Calu3 (cell line): Measurements from ENCODE around the gene OR5AU1. TPM values are rescaled to one million over a fixed set of nuclear protein-coding genes. Genes with fewer than 3 reads are reported as not detected.

Source experiments
- BruUV-seq: library from RNA; stranded (reverse); fragments of 400-500 nt; replicated peaks from 2 replicates; lab custom pipeline; 2021; lab: Mats Ljungman, UMichigan
- CTCF ChIA-PET: fragments of 300-600 bp; sonication (Branson Sonifier 250); formaldehyde crosslinking; loops from one replicate; lab custom pipeline; 2022; ENCODE audit warnings: antibody characterized with exemption; lab: Charles Lee
- DNase-seq: peaks from one replicate; pipeline ENCODE4 v3.0.0; 2022
- H3K27ac Mint-ChIP-seq: one replicate; pipeline ENCODE4 v1.8.0; 2022; ENCODE audit warnings: mixed read lengths; ENCODE audit not compliant: unreplicated experiment
- H3K27me3 Mint-ChIP-seq: one replicate; pipeline ENCODE4 v1.8.0; 2022; ENCODE audit warnings: mixed read lengths; ENCODE audit not compliant: unreplicated experiment
- H3K36me3 Mint-ChIP-seq: one replicate; pipeline ENCODE4 v1.8.0; 2022; ENCODE audit warnings: mild to moderate bottlenecking, moderate library complexity, mixed read lengths; ENCODE audit not compliant: insufficient read depth, unreplicated experiment
- H3K4me1 Mint-ChIP-seq: one replicate; pipeline ENCODE4 v1.8.0; 2022; ENCODE audit warnings: mild to moderate bottlenecking, low read depth, mixed read lengths; ENCODE audit not compliant: unreplicated experiment
- H3K4me3 Mint-ChIP-seq: one replicate; pipeline ENCODE4 v1.8.0; 2022; ENCODE audit warnings: mild to moderate bottlenecking, low read depth, moderate library complexity, mixed read lengths; ENCODE audit not compliant: unreplicated experiment
- H3K9me3 Mint-ChIP-seq: one replicate; pipeline ENCODE4 v1.8.0; 2022; ENCODE audit warnings: low read depth, mixed read lengths; ENCODE audit not compliant: unreplicated experiment
- CTCF ChIP-seq: fragments of 200-600 bp; IDR thresholded peaks from one replicate; pipeline ENCODE4 v1.8.0; 2022; ENCODE audit warnings: antibody characterized with exemption; ENCODE audit not compliant: unreplicated experiment
- intact Hi-C: fragments of 100-400 bp; cut with micrococcal nuclease; formaldehyde crosslinking; loops from one replicate; pipeline ENCODE4 v1.10.0; 2022; ENCODE audit not compliant: unreplicated experiment
- total RNA-seq: library from RNA; stranded (reverse); gene quantifications from 2 replicates; pipeline ENCODE4 v1.2.3, GENCODE V29; 2022

OR5AU1 gene
- total RNA-seq, 1 experiment from 2014 or later = 0.14 TPM

GRCh38 chr14:21120686-21121085, 35.2 kb downstream of the OR5AU1 start:
- no peak for TF ChIP-seq CTCF
- intact Hi-C loops = no loop called here
- Mint-ChIP-seq H3K9me3 (no peaks in the 10 kb centered on the region), H3K4me3 (no peak overlapping the region), H3K27ac (no peak overlapping the region), H3K4me1 (no peaks in the 10 kb centered on the region), H3K36me3 (no peaks in the 10 kb centered on the region), H3K27me3 (peaks cover 44% of the 10 kb centered on the region)
- DNase-seq = no peak
- CTCF ChIA-PET = no interaction called here
- BruUV-seq = no TSS peak

- Mint-ChIP-seq H3K9me3 (no peaks in the 10 kb centered on the region), H3K4me3 (no peak overlapping the region), H3K27ac (no peak overlapping the region), H3K27me3 (peaks cover 26% of the 10 kb centered on the region), H3K4me1 (no peaks in the 10 kb centered on the region), H3K36me3 (no peaks in the 10 kb centered on the region)
- no TSS peak for BruUV-seq
- CTCF ChIA-PET = no interaction called here
- no peak for DNase-seq
- no peak for TF ChIP-seq CTCF
- intact Hi-C loops = no loop called here
Measured at GRCh38 chr14:21118933-21119332, 36.9 kb downstream of the OR5AU1 start.

GRCh38 chr14:21113369-21113768, 42.5 kb downstream of the OR5AU1 start:
- intact Hi-C loops = no loop called here
- no peak for TF ChIP-seq CTCF
- Mint-ChIP-seq H3K4me1 (peaks cover 8% of the 10 kb centered on the region), H3K9me3 (no peaks in the 10 kb centered on the region), H3K27ac (no peak overlapping the region), H3K4me3 (no peak overlapping the region), H3K36me3 (no peaks in the 10 kb centered on the region), H3K27me3 (no peaks in the 10 kb centered on the region)
- no TSS peak for BruUV-seq
- no peak for DNase-seq
- CTCF ChIA-PET = no interaction called here

- no peaks in the 10 kb centered on the region for H3K36me3 Mint-ChIP-seq
- DNase-seq = no peak
- no peak overlapping the region for H3K4me3 Mint-ChIP-seq
- BruUV-seq = no TSS peak
- H3K27me3 Mint-ChIP-seq = no peaks in the 10 kb centered on the region
- intact Hi-C loops = no loop called here
- no peaks in the 10 kb centered on the region for H3K9me3 Mint-ChIP-seq
- H3K4me1 Mint-ChIP-seq = peaks cover 9% of the 10 kb centered on the region
- TF ChIP-seq CTCF = no peak
- no peak overlapping the region for H3K27ac Mint-ChIP-seq
- CTCF ChIA-PET = no interaction called here
Measured at GRCh38 chr14:21112255-21112654, 43.6 kb downstream of the OR5AU1 start.
